Neural progenitor cell (in vitro differentiated cells): ENCODE data around the gene CDC42BPA.

Experiments used
- CTCF ChIP-seq: fragments of 200-600 bp; sonication (generic); IDR thresholded peaks from 2 replicates; pipeline ENCODE4 v1.5.1; 2017; ENCODE audit warnings: antibody characterized with exemption, mild to moderate bottlenecking
- EZH2 ChIP-seq: fragments of 200-600 bp; sonication (generic); IDR thresholded peaks from 2 replicates; pipeline ENCODE4 v1.6.1; 2017; ENCODE audit warnings: antibody characterized with exemption, mild to moderate bottlenecking, moderate library complexity
- EZH2phosphoT487 ChIP-seq: fragments of 200-600 bp; sonication (generic); IDR thresholded peaks from 2 replicates; pipeline ENCODE4 v1.6.1; 2017; ENCODE audit warnings: antibody characterized with exemption

- no peak for TF ChIP-seq CTCF
- TF ChIP-seq EZH2, result no peak
- no peak for TF ChIP-seq EZH2phosphoT487
These were observed 73.8 kb downstream of the CDC42BPA start for GRCh38 chr1:227244339-227245118.
